HepG2 (cell line): ENCODE data around the gene NOXRED1. TPM values are rescaled to one million over a fixed set of nuclear protein-coding genes. Genes with fewer than 3 reads are reported as not detected.

Experiments
- CHD4 ChIP-seq: fragments of 200-600 bp; sonication (generic); IDR thresholded peaks from 2 replicates; pipeline ENCODE4 v1.7.0; 2017; ENCODE audit warnings: mild to moderate bottlenecking, low read length, borderline replicate concordance
- CREB1 ChIP-seq, 2 experiments: fragments of 450-650 bp in 1 of 2; IDR thresholded peaks; 2 replicates each; pipeline ENCODE4 v1.6.1; 2016 to 2017; ENCODE audit warnings: control low read depth in 1 of 2, mild to moderate bottlenecking in 1 of 2, missing compliant biosample characterization in 1 of 2, missing genetic modification characterization in 1 of 2
- FOXP4 ChIP-seq: sonication (generic); formaldehyde crosslinking; IDR thresholded peaks from 2 replicates; pipeline ENCODE4 v1.4.0; 2020; ENCODE audit warnings: missing genetic modification reagents
- HNF4A ChIP-seq: sonication (generic); formaldehyde crosslinking; IDR thresholded peaks from 2 replicates; pipeline ENCODE4 v1.4.0; 2020; ENCODE audit warnings: missing genetic modification reagents
- PAXIP1 ChIP-seq: sonication (generic); formaldehyde crosslinking; conservative IDR thresholded peaks from 2 replicates; pipeline ENCODE4 v1.4.0; 2020; ENCODE audit warnings: mild to moderate bottlenecking, missing genetic modification reagents, moderate library complexity
- SYNCRIP ChIP-seq: fragments of 200-400 bp; formaldehyde crosslinking; IDR thresholded peaks from 2 replicates; pipeline ENCODE4 v1.6.1; 2018; ENCODE audit warnings: mild to moderate bottlenecking, low read depth, low read length; ENCODE audit not compliant: insufficient read depth
- UBTF ChIP-seq: sonication (generic); formaldehyde crosslinking; IDR thresholded peaks from 2 replicates; pipeline ENCODE4 v1.4.0; 2020; ENCODE audit warnings: mild to moderate bottlenecking, missing genetic modification reagents
- WIZ ChIP-seq: sonication (generic); formaldehyde crosslinking; IDR thresholded peaks from 2 replicates; pipeline ENCODE4 v1.5.1; 2020; ENCODE audit warnings: mild to moderate bottlenecking, missing genetic modification reagents
- YY1 ChIP-seq: IDR thresholded peaks from 2 replicates; pipeline ENCODE4 v1.6.1; 2011; ENCODE audit warnings: low read length, low read depth, moderate library complexity, mild to moderate bottlenecking; ENCODE audit not compliant: insufficient read depth, insufficient replicate concordance
- ZFAT ChIP-seq: sonication (generic); formaldehyde crosslinking; conservative IDR thresholded peaks from 2 replicates; pipeline ENCODE4 v1.8.1; 2023; ENCODE audit warnings: missing genetic modification reagents, inconsistent platforms
- ZFP1 ChIP-seq: IDR thresholded peaks from 2 replicates; pipeline ENCODE4 v1.6.1; 2016
- ZKSCAN5 ChIP-seq: sonication (generic); formaldehyde crosslinking; IDR thresholded peaks from 2 replicates; pipeline ENCODE4 v1.5.1; 2020; ENCODE audit warnings: mild to moderate bottlenecking, missing genetic modification reagents
- ZMYM4 ChIP-seq: sonication (generic); formaldehyde crosslinking; IDR thresholded peaks from 2 replicates; pipeline ENCODE4 v1.8.1; 2023; ENCODE audit warnings: mild to moderate bottlenecking, missing genetic modification reagents
- ZNF10 ChIP-seq: sonication (generic); formaldehyde crosslinking; IDR thresholded peaks from 2 replicates; pipeline ENCODE4 v1.4.0; 2020; ENCODE audit warnings: mild to moderate bottlenecking, low read depth, missing genetic modification reagents, borderline replicate concordance
- ZNF101 ChIP-seq: sonication (generic); formaldehyde crosslinking; IDR thresholded peaks from 2 replicates; pipeline ENCODE4 v1.4.0; 2020; ENCODE audit warnings: mild to moderate bottlenecking, low read depth, missing genetic modification reagents, borderline replicate concordance
- ZNF292 ChIP-seq: sonication (generic); formaldehyde crosslinking; IDR thresholded peaks from 2 replicates; pipeline ENCODE4 v1.8.1; 2022; ENCODE audit warnings: mild to moderate bottlenecking, low read depth, missing genetic modification reagents, borderline replicate concordance
- ZNF331 ChIP-seq: sonication (generic); formaldehyde crosslinking; IDR thresholded peaks from 2 replicates; pipeline ENCODE4 v1.4.0; 2020; ENCODE audit warnings: missing genetic modification reagents
- ZNF709 ChIP-seq: sonication (generic); formaldehyde crosslinking; IDR thresholded peaks from 2 replicates; pipeline ENCODE4 v1.5.0; 2020; ENCODE audit warnings: mild to moderate bottlenecking, missing genetic modification reagents
- polyA plus RNA-seq, 8 experiments: library from polyadenylated mRNA; depleted of rRNA in 3 of 8; stranded (reverse) in 7 of 8; unstranded in 1 of 8; fragments of >200 nt; fragmentation: Illumina TruSeq in 4 of 8; extraction: Trizol in 4 of 8; gene quantifications; 2 replicates each; pipeline versions ENCODE4 v1.2.1 to v1.2.3, GENCODE V29; 2011 to 2016; ENCODE audit warnings: low read depth in 4 of 8, missing spikeins in 1 of 8, mixed read lengths in 1 of 8; ENCODE audit not compliant: insufficient read depth in 1 of 8
- total RNA-seq, 5 experiments: library from RNA; depleted of rRNA; stranded (reverse); fragments of >200 nt; fragmentation: Illumina TruSeq; extraction: Trizol; gene quantifications; 2 replicates each; pipeline ENCODE4 v1.2.3, GENCODE V29; 2016; ENCODE audit warnings: low read depth in 1 of 5

NOXRED1 gene
- total and polyA plus RNA-seq, 2 of the 13 experiments (the other 11 are each of a cell fraction or from before 2014, with no cell fraction given) = 0.24 to 0.41 TPM

GRCh38 chr14:77353469-77354141, 69.7 kb downstream of the NOXRED1 start (continued):
- TF ChIP-seq YY1 = no peak
- peak; percentile 33; the same call in 1 of the 2 replicates for TF ChIP-seq PAXIP1 (CRISPR knock-in tag)
- TF ChIP-seq WIZ = no peak
- TF ChIP-seq ZMYM4 (CRISPR knock-in tag) = no peak
- TF ChIP-seq ZNF292 (CRISPR knock-in tag) = peak; percentile 58; the same call in 1 of the 2 replicates
- peak; percentile 39; the same call in 1 of the 2 replicates for TF ChIP-seq ZNF331
- no peak for TF ChIP-seq SYNCRIP
- TF ChIP-seq ZNF709 = no peak
- TF ChIP-seq ZNF101 (CRISPR knock-in tag) = no peak
- no peak for TF ChIP-seq UBTF (CRISPR knock-in tag)
- TF ChIP-seq HNF4A (CRISPR knock-in tag) = peak; percentile 58
- TF ChIP-seq FOXP4 (CRISPR knock-in tag) = 0 out of 2 replicates have a peak, but pooled peaks have one; percentile 22
- no peak for TF ChIP-seq ZFP1 (CRISPR knock-in tag)
- no peak for TF ChIP-seq CHD4
- no peak for TF ChIP-seq CREB1 (IDR thresholded peaks at IDR 0.05)
- TF ChIP-seq CREB1 (CRISPR knock-in tag; IDR thresholded peaks at IDR 0.05) = no peak
- TF ChIP-seq ZNF10 (CRISPR knock-in tag) = no peak
- TF ChIP-seq ZKSCAN5 (CRISPR knock-in tag) = no peak
- no peak for TF ChIP-seq ZFAT (CRISPR knock-in tag)
